Activated naive CD8-positive, alpha-beta T cell treated with anti-CD3 and anti-CD28 coated beads, Interleukin-2, amount 50 U/mL, for 16 hours (primary cell): ENCODE data around the gene AKT1S1.
"Not testable (repeated sequence)": the region's sequence is repeated elsewhere in the genome, so short reads cannot be mapped to it uniquely, and the experiment has no call there.

Experiments
- DNase-seq: peaks from one replicate; pipeline ENCODE4 v3.0.0-alpha.2; 2020; ENCODE audit warnings: low read depth, low spot score

Gene AKT1S1

DNA sequence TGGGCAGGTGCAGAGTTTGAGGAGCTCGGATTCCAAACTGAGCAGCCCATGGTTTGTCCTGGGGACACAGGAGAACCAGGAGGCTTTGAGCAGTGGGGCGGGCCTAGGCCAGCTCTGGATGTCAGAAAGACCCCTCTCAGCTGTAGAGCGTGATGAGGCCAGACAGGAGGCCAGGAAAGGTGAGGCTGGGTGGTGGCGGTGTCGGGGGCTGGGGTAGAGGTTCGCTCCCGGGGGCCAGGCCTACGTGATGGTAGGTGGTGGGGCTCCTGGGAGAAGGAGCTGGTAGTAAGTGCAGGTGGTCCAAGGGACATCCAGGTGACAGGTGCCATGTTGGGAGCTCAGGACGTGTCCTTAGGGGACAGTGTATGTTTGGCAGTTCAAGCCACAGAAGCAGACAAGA is 39.7 kb downstream of the AKT1S1 start:
- no peak for DNase-seq

DNA sequence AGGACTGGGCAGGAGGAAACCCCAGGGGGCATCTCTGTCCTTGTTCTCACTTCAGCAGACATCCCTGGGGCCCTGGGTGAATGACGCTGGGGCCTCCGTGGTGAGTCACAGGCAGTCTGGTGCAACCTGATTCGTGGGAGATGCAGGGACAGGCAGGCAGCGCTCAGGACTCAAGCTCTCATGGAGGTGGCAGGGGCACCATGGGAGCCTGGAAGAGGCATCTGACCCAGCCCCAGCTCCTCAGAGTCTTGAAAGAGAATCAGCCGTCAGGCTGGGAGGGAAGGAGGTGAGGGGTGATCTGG is 40.2 kb downstream of the AKT1S1 start:
- DNase-seq, result no peak

DNA sequence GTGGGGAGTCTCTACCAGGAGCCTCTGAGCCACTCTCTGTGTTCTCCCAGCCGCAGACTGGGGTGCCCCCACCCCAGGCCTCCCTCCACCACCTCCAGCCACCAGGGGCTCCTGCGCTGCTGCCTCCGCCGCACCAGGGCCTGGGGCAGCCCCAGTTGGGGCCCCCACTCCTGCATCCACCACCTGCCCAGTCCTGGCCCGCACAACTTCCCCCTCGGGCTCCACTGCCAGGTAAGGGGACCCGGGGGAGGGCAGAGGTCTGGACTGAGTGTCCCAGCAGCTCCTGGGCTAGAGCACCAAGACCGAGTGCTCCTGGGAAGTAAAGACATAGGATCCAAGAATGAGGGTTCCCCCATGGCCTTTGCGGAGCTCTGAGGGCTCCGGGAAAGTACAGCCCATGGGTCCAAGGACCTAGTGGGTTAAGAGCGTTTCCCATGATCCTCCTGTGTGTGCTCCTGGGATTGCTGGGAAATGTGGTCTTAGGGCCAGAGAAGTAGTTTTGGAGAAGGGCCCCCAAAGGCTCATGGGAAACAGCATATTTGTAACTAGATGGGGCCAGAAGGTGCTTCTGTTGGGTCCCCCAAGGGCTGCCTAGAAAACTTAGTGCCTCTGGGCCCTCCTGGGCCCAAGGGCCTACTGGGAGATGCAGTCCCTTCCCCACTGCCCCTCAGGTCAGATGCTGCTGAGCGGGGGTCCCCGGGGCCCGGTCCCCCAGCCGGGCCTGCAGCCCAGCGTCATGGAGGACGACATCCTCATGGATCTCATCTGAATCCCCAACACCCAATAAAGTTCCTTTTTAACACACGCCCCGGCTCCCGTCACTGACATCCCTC is 40.8 kb downstream of the AKT1S1 start:
- DNase-seq, result no peak

DNA sequence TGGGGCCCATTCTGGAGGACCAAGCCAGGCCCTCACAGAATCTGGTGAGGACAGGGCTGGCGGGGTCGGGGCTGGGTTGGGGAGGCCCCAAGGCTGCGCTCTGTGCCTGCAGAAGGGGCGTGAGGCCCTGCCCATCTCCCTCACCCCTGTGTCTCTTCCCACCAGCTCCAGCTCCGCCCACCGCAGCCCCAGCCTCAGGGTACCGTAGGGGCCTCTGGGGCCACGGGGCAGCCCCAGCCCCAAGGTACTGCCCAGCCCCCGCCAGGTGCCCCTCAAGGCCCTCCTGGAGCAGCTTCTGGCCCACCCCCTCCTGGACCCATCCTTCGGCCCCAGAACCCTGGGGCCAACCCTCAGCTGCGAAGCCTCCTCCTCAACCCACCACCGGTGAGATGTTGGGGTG is 41.6 kb downstream of the AKT1S1 start:
- DNase-seq, result no peak

DNA sequence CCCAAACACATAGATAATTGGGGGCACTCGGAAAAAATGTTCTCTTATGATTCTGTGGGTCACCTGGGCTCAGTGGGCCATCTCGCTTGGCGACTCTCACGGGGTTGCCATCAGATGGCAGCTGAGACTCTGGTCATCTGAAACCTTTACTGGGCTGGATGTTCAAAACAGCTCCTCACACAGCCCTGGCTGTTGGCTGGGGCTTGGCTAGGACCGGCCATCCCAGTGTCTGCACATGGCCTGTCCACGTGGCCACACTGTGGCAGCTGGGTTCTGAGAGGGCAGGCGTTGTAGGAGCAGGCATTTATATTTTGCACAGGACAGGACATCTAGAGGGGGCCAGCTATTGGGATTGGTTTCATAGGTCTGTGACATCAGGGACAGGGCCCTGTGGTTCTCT is 43.6 kb downstream of the AKT1S1 start:
- no peak for DNase-seq

DNA sequence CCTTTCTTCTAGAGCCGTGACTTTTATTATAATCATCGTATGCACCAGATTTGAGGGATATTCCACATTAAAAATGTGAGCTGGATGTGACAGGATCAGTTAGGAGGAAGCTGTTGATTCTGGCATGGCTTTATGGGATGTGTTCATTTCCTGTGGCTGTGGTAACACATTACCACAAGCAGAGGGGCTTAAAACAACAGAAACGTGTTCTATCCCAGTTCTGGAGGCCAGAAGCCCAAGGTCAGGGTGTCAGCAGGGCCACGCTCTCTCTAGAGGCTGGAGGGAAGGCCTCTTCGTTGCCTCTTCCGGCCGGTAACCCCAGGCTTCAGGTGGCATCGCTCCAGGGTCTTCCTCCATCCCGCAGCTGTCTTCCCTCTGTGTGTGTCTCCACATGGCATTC is 44.6 kb downstream of the AKT1S1 start:
- no peak for DNase-seq

DNA sequence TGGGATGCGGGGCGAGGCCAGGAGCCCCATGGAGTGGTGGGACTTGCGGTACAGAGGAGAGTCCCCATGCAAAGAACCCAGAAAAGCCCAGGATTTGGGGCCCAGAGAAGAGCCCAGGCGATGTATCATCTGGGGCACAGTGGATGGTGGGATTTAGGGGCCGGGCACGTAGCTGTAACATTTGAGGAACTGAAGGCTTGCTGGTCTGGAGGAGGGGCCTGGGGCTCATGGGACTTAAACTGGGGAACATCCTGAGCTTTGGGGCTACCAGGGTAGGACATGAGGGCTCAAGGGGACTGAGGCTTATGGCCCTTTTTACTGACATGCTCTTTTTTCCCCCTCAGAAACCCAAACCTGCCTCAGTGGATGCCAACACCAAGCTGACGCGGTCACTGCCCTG is 45.6 kb downstream of the AKT1S1 start:
- DNase-seq, result no peak

DNA sequence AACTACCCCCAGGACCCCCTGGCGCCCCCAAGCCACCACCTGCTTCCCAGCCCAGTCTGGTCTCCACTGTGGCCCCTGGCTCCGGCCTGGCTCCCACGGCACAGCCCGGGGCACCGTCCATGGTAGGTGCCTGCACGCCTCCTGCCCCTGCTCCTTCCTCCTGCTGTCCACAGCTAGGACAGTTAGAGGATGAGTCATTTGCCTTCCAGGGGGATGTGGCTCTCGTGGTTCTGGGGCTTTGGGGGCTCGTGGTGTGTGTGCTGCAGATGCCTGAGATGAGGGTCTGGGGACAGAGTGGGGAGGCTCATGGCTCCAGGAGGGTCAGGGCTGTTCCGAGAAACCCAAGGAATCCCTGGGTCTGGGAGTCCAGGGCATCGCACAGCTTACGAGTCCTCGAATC is 46.4 kb downstream of the AKT1S1 start:
- DNase-seq, result no peak

DNA sequence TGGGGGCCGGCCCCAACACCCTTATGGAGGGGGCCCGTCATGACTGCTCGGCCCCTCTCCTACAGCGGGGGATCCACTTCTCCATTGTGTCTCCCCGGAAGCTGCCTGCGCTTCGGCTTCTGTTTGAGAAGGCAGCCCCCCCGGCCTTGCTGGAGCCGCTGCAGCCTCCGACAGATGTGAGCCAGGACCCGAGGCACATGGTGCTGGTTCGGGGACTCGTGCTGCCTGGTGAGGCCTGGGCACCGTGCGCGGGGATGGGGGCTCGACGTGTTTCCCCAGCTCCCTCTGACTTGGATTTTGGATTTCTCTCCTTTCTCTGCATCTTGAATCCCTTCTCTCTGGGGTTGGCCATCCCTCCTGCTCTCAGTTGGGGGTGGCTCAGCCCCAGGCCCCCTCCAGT is 47.4 kb downstream of the AKT1S1 start:
- no peak for DNase-seq

DNA sequence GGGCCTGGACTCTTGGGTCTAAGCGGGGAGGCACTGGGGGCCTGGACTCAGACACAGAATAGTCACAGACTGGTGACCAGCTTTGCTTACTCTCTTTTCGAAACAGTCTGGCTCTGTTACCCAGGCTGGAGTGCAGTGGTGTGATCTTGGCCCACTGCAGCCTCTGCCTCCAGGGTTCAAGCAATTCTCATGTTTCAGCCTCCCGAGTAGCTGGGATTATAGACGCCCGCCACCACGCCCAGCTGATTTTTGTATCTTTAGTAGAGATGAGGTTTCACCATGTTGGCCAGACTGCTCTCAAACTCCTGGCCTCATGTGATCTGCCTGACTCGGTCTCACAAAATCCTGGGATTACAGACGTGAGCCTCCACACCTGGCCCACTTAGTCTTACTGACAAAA is 48.0 kb downstream of the AKT1S1 start:
- DNase-seq, result no peak

DNA sequence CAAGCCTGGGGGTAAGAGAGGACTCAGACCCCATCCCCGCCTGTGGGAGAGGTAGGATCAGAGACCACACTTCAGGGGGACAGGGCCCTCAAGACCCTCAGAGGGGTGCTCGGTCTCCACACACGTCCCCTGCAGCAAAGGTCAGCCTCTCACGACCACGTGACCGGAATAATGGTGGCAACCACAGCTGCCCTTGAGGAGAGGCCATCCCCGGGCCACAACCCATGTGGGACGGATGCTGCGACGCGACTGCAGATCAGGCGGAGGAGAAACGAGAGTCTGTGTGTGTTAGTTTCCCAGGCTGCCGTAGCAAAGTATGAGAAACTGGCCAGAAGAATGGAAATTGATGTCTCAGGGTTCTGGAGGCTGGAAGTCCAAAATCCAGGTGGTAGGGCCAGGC is 50.1 kb downstream of the AKT1S1 start:
- DNase-seq, result no peak

DNA sequence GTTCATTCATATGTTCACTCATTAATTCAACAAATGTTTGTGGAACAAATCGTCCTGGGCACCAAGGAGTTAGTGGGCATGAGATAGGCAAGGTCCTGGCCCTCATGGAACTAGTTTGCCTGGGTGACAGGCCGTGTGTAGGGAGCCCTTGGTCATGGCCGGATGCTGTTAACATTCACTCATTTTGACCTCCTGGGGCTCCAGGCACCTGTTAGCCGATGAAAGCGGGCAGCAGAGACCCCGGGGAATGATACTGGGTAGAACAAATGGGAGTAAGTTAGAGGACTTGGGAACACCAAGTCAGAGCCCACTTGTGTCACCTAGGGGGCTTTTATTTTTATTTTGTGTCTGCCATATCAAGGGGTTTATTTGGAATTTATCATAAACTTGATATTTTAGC is 52.5 kb downstream of the AKT1S1 start:
- DNase-seq, result no peak

DNA sequence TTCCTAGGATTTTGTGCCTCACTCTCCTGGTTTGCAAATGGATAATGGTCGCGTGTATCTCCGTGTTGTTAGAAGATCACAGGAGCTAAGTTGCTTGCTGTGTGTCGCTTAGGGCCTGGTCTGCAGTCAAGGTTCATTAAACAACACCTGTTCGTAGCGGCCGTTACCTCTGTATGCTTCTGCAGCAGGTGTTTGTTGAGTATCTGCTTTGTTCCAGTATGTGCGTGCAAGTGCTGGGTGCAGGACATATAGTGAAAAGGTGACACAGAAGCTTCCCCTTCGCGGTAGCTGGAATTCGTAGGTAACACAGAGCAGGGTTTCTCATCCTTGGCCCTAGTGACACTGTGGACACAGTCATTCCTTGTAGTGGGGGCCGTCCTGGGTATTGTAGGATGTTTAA is 53.7 kb downstream of the AKT1S1 start:
- DNase-seq, result no peak

DNA sequence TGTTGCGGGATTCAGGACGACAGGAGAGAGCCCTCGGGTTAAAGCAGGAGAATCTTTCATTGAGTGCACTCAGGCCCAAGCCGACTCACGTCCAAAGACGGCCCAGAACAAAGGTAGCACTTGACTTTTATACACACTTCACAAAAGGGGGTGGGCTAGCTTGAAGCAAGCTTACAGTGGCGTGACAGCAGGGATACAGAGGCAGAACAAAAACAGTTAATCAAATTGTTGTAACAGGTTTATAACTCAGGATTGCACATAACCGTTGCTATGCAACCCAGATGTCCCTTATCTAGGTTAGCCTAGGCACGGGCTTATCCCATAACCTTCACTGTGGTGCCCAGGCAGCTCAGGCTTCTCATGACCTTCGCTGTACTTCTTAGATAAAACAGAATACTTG is 57.0 kb downstream of the AKT1S1 start:
- no peak for DNase-seq

DNA sequence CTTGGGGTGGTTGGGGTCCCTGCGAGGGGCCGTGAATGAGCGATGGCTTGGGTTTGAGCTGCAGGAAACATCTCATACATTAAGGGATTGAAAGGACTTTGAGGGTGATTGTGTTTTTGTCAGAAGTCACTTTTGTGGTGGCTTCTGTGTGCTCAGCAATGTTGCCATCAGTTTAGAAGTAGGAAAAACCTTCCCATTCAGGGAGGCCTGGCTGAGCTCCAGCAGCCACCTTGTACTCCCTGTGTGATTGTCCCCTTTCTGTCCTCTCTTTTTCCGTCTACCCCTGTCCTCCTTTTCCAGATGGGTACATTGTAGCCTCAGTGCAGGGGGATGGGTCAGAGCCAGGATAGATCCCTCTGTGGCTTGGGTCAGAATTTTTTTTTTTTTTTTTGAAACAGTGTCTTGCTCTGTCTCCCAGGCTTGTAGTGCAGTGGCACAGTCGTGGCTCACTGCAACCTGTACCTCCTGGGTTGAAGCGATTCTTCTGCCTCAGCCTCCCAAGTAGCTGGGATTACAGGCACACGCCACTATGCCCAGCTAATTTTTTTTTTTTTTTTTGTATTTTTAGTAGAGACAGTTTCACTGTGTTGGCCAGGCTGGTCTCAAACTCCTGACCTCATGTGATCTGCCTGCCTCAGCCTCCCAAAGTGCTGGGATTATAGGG is 57.6 kb downstream of the AKT1S1 start:
- not testable (repeated sequence) for DNase-seq
